NCI-H1092 treated with DMSO at 0.1 percent for 48 hours (cell line): ENCODE data around the gene PKDCC.

Experiments used
- DNase-seq: peaks from one replicate; lab custom pipeline; 2025; lab: John Stamatoyannopoulos, UW

PKDCC gene

DNA sequence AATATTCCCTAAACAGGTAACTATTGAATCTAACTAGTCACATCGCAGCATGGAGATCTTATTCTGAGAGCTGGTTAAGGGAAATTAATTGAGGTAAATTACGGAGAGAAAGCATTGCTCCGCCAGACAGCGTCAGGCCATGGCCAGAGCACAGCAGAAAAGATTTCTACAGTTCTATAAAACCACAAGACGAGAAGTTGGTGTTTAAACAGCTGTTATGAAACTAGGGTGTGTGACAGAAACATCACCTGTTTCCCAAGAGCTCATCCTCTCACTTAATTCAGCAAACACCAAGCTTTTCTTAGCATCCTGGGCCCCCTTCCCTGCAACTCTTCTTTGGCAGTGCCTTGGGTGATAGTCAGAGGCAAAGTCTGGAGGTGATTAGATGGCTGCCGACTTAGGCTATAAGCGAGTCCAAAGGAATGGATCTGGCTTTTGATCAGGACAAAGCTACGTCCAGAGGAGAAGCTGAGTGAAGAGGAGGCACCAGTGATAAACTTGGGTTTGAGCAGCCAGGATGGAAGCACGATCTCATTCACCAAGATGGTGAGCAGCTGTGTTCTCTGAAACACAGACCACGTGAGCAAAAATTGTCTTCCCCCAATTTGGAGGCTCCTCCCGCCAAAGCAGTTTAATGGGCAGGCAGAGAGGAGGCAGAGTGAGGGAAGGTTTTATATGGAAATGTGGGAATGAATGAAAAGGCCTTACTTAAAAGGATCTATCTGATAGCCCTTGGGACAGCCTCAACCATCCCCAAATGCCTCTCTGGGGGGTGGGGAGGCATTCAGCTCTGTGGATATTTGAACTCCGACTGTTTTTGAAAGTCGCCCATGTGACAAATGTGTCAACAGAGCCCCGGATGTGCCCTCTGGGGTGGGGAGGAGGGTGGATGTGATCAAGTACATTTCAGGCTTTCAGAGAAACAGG is 57.8 kb downstream of the PKDCC start:
- no peak for DNase-seq

DNA sequence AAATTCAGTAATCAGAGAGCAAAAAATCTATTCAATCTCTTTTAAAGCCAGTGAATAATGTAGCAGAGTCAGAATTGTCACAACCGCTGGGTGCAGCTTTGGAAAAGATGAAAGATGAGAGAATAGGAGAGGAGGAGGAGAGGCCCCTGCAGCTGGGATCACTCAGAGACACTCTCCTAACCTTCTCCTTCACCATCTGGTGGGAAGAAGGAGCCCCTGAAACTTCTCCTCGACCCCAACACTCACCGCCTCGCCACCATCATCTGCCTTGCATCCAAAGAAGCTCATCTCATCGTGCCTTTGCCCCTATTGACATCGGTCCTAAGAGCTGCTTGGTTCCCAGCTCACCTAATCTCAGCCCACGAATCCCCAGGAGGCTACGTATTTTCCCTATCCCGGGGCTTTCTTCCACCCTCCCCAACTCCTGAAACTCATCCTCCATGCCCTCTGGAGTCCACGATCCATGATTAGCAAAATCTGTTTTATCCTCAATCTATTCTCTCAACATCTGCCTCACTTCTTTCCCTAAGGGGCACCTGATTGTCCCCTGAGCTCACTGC is 58.5 kb downstream of the PKDCC start:
- no peak for DNase-seq

DNA sequence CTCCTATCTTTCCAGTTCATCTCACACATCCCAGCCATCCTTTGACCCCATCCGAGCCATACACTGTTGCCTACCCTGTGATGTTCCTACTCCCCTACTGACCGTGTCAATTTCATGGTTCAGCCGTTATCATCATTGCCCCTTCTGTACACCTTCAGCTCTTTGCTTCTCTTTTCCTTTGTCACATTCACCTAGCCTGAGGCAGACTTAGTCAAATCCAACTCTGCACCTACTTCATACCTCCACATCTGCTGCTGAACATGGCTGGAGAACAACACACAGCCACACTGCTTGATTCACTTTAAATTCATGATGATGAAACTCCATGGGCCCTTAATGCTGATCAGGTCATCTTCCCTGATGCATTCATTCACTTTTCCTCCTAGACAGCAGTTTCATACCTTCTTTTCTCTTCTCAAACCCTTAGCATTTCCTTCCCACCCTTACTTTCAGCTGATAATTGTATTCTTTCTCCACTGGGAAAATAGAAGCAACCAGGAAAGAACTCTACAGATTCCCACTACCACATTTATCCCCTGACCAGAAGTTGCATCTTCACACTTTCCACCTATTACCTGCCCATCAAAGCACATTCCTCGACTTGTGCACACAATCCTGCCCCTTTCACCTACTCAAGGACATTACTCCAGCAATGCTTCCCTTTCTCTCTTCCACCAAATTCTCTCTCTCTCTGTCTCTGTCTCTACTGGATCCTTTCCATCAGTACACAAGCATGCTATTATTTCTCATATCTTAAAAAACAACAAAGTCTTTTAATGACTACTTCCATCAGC is 59.6 kb downstream of the PKDCC start:
- DNase-seq, result no peak
